Measurements from ENCODE around the gene DOCK6. TPM values are rescaled to one million over a fixed set of nuclear protein-coding genes. Genes with fewer than 3 reads are reported as not detected.

The DOCK6 gene
- total RNA-seq, 1 experiment from 2014 or later, result 88.8 TPM

DNA sequence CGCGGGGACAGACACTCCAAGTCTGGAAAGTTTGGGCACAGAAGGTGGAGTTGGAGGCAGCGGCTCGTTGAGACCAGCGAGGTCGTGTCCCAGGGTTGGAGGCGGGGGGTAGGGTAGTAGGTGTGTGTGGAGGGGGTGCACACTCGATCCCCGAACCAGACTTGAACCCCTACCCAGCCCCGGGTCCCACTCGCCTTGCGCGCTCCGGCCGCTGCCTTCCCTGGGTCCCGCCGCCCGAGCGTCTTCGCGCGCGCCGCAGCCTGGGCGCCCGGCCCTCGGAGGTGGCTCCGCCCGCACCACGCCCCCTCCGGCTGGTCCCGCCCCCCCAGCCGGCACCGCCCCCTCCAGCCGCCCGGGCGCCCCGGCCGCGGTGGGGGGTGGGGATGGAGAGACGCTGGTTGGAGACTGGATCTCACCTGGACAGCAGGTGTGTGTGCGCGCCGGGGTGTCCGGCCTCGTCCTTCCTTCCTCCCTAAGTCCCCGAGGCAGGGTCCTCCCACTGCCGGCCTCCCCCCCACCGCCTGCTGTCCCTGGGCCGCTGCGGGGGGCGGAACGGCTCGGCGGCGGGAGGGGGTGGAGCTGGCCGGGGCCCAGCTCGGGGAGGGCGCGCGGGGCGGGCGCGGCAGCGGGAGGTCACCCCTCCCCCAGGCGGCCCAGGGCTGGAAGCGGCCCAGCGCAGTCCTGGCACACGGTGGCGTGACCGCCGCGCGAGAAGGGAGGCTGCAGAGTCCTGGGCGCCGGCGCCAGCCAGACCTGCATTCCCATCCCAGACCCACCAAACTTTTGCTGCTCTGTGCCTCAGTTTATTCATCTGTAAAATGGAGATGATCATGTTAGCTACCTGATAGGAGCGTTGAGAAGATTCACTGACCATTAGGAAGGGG is 64.8 kb downstream of the DOCK6 start, which contains the start of gene KANK2 (continued):
- TF ChIP-seq, protein P1, sequence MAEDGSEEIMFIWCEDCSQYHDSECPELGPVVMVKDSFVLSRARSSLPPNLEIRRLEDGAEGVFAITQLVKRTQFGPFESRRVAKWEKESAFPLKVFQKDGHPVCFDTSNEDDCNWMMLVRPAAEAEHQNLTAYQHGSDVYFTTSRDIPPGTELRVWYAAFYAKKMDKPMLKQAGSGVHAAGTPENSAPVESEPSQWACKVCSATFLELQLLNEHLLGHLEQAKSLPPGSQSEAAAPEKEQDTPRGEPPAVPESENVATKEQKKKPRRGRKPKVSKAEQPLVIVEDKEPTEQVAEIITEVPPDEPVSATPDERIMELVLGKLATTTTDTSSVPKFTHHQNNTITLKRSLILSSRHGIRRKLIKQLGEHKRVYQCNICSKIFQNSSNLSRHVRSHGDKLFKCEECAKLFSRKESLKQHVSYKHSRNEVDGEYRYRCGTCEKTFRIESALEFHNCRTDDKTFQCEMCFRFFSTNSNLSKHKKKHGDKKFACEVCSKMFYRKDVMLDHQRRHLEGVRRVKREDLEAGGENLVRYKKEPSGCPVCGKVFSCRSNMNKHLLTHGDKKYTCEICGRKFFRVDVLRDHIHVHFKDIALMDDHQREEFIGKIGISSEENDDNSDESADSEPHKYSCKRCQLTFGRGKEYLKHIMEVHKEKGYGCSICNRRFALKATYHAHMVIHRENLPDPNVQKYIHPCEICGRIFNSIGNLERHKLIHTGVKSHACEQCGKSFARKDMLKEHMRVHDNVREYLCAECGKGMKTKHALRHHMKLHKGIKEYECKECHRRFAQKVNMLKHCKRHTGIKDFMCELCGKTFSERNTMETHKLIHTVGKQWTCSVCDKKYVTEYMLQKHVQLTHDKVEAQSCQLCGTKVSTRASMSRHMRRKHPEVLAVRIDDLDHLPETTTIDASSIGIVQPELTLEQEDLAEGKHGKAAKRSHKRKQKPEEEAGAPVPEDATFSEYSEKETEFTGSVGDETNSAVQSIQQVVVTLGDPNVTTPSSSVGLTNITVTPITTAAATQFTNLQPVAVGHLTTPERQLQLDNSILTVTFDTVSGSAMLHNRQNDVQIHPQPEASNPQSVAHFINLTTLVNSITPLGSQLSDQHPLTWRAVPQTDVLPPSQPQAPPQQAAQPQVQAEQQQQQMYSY (CRISPR knock-in tag; IDR thresholded peaks at IDR 0.05), result no peak
- TF ChIP-seq, protein P2, sequence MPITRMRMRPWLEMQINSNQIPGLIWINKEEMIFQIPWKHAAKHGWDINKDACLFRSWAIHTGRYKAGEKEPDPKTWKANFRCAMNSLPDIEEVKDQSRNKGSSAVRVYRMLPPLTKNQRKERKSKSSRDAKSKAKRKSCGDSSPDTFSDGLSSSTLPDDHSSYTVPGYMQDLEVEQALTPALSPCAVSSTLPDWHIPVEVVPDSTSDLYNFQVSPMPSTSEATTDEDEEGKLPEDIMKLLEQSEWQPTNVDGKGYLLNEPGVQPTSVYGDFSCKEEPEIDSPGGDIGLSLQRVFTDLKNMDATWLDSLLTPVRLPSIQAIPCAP (CRISPR knock-in tag; IDR thresholded peaks at IDR 0.05), result no peak
- TF ChIP-seq ZNF671 (CRISPR knock-in tag; IDR thresholded peaks at IDR 0.05) (no peak), MXD4 (CRISPR knock-in tag; IDR thresholded peaks at IDR 0.05; ENCODE audit: borderline replicate concordance) (no peak), SP1 (CRISPR knock-in tag; conservative IDR thresholded peaks at IDR 0.05) (peak; percentile 76), ZNF396 (CRISPR knock-in tag; IDR thresholded peaks at IDR 0.05; ENCODE audit: borderline replicate concordance) (no peak)
- TF ChIP-seq, protein P3, sequence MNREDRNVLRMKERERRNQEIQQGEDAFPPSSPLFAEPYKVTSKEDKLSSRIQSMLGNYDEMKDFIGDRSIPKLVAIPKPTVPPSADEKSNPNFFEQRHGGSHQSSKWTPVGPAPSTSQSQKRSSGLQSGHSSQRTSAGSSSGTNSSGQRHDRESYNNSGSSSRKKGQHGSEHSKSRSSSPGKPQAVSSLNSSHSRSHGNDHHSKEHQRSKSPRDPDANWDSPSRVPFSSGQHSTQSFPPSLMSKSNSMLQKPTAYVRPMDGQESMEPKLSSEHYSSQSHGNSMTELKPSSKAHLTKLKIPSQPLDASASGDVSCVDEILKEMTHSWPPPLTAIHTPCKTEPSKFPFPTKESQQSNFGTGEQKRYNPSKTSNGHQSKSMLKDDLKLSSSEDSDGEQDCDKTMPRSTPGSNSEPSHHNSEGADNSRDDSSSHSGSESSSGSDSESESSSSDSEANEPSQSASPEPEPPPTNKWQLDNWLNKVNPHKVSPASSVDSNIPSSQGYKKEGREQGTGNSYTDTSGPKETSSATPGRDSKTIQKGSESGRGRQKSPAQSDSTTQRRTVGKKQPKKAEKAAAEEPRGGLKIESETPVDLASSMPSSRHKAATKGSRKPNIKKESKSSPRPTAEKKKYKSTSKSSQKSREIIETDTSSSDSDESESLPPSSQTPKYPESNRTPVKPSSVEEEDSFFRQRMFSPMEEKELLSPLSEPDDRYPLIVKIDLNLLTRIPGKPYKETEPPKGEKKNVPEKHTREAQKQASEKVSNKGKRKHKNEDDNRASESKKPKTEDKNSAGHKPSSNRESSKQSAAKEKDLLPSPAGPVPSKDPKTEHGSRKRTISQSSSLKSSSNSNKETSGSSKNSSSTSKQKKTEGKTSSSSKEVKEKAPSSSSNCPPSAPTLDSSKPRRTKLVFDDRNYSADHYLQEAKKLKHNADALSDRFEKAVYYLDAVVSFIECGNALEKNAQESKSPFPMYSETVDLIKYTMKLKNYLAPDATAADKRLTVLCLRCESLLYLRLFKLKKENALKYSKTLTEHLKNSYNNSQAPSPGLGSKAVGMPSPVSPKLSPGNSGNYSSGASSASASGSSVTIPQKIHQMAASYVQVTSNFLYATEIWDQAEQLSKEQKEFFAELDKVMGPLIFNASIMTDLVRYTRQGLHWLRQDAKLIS (CRISPR knock-in tag; IDR thresholded peaks at IDR 0.05; ENCODE audit: borderline replicate concordance), result no peak
- TF ChIP-seq, protein P4, sequence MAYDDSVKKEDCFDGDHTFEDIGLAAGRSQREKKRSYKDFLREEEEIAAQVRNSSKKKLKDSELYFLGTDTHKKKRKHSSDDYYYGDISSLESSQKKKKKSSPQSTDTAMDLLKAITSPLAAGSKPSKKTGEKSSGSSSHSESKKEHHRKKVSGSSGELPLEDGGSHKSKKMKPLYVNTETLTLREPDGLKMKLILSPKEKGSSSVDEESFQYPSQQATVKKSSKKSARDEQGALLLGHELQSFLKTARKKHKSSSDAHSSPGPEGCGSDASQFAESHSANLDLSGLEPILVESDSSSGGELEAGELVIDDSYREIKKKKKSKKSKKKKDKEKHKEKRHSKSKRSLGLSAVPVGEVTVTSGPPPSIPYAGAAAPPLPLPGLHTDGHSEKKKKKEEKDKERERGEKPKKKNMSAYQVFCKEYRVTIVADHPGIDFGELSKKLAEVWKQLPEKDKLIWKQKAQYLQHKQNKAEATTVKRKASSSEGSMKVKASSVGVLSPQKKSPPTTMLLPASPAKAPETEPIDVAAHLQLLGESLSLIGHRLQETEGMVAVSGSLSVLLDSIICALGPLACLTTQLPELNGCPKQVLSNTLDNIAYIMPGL (CRISPR knock-in tag; IDR thresholded peaks at IDR 0.05), result 0 out of 2 replicates have a peak, but pooled peaks have one; percentile 24

DNA sequence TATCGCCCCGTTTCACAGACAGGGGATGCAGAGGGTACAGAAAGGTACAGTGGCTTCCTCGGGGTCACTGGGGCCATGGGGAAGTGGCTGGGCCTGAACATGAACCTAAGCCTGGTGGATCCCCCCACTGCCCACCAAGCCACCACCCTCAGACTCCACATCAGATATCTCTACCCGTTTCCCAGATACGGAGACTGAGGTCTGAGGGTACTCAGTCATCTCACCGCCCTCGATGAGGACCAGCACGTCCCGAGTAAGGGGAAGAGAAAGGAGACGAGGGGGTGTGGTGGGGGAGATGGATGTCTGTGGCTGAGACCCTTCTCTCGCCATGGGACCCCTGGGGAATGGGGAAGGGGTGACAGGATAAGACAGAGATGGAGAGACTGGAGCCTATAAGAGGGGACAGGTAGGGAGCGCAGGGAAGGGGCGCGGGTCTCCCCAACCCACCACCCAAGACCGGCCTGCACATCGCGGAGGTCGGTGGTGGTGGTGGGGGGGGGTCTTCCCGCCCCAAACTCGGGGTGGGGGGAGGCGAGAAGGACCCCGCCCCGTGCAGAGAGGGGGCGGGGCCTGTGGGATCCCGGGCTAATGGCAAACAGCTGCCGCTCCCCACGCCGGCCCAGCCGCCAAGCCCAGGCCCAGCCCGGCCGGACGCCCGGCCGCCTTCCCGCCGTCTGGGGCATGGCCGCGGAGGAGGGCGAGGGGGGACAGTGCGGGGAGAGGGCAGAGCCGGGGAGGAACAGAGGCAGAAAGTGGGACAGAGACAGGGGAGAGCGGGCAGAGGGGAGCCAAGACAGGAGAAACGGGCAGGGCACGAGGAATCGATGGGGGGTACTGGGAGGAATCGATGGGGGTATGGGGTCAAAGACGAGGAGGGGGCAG is 65.7 kb downstream of the DOCK6 start:
- no peak overlapping the region for H3K27ac Mint-ChIP-seq
- POLR2A ChIA-PET, result no interaction called here

More for the DNA sequence above, 65.7 kb downstream of the DOCK6 start:
- TF ChIP-seq, protein P5, sequence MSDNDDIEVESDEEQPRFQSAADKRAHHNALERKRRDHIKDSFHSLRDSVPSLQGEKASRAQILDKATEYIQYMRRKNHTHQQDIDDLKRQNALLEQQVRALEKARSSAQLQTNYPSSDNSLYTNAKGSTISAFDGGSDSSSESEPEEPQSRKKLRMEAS (CRISPR knock-in tag; IDR thresholded peaks at IDR 0.05), result no peak
- TF ChIP-seq JUN (CRISPR knock-in tag; IDR thresholded peaks at IDR 0.05), result no peak
- 0 out of 2 replicates have a peak, but pooled peaks have one; percentile 44 for TF ChIP-seq GTF2I (CRISPR knock-in tag; conservative IDR thresholded peaks at IDR 0.05)
- TF ChIP-seq CBFB (CRISPR knock-in tag; IDR thresholded peaks at IDR 0.05; ENCODE audit: low read depth), result 0 out of 2 replicates have a peak, but pooled peaks have one; percentile 14
- Mint-ChIP-seq H3K9me3 (no peaks in the 10 kb centered on the region), H3K36me3 (peaks cover 6% of the 10 kb centered on the region), H3K27me3 (ENCODE audit: low read depth) (no peaks in the 10 kb centered on the region), H3K4me1 (peaks cover 10% of the 10 kb centered on the region), H3K4me3 (peak overlapping the region; percentile 80)
- CTCF ChIA-PET, result interaction anchor here (0.7 to 1.0 kb wide), 2 partner anchors 33 to 68 kb away, joined by 3 read pairs; no protein-coding TSS in a partner anchor
- peak; percentile 56 for DNase-seq (ENCODE audit: low spot score)
- ATAC-seq, result peak; percentile 59

Data from WTC11 (cell line).